ENCODE results near the gene FBXO3. TPM values are rescaled to one million over a fixed set of nuclear protein-coding genes. Genes with fewer than 3 reads are reported as not detected.
A peak's percentile ranks its signal among the peaks of the same experiment; 100 is the strongest.
"Not testable (repeated sequence)": the region's sequence is repeated elsewhere in the genome, so short reads cannot be mapped to it uniquely, and the experiment has no call there.

The FBXO3 gene
- total RNA-seq, 2 experiments from 2014 or later = 15.1 to 16.8 TPM

DNA sequence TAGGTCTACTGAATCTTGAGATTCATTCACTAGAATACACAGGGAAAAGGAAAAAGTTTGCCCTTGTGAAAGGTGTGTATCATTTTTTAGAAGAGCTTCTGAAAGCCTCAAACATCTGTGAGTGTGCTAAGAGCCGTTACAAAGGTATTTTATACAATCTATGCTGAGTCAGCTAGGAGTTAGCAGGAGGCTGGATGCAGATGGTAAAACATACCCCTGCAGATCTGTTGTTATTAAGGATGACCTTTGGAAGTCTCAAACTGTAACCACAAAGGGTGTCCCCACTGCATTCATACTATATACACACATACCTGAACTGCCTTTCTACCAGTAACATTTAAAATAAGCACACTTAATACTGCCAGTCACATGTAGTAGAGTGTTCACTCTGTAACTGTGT, 65.3 kb downstream of the FBXO3 start:
- H3K36me3 Mint-ChIP-seq (ENCODE audit: low read depth) = peaks cover 3% of the 10 kb centered on the region
- ATAC-seq (no peak), DNase-seq (no peak)
- ChIA-PET POLR2A (interaction anchor here (0.6 kb wide), 1 partner anchor 471 kb away, joined by 3 read pairs; no protein-coding TSS in a partner anchor), CTCF (interaction anchor here (3.2 kb wide), 1 partner anchor 33 kb away, joined by 11 read pairs; no protein-coding TSS in a partner anchor)
- H3K4me3 Mint-ChIP-seq = no peak overlapping the region
- no peak overlapping the region for H3K27ac Mint-ChIP-seq
- H3K27me3 Mint-ChIP-seq (ENCODE audit: low read depth) = no peaks in the 10 kb centered on the region
- H3K9me3 Mint-ChIP-seq (ENCODE audit: insufficient read depth) = no peaks in the 10 kb centered on the region
- peaks cover 10% of the 10 kb centered on the region for H3K4me1 Mint-ChIP-seq (ENCODE audit: low read depth)

DNA sequence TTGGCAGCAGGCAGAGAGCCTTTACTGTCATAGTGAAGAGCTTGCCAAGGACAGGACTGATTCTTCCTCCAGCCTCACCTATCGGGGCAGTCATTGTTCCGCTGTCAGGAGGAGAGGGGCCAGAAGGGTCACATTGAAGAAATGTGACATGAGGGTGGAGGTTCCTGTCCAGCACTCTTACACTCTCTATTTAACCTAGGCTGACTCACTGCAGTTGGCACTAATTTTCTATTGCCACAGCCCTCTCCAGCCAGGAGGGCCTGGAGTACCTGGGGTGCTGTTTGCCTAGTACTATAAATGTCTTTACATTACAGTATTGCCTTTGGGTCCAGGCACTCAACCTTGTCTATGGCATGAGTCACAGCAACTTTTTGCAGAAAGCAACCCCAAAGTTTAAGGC, 66.5 kb downstream of the FBXO3 start:
- H3K27ac Mint-ChIP-seq; H3K36me3 Mint-ChIP-seq (ENCODE audit: low read depth); POLR2A ChIA-PET; H3K4me3 Mint-ChIP-seq; H3K27me3 Mint-ChIP-seq (ENCODE audit: low read depth); ATAC-seq; DNase-seq; H3K9me3 Mint-ChIP-seq (ENCODE audit: insufficient read depth): not testable (repeated sequence)
- CTCF ChIA-PET = interaction anchor here (3.2 kb wide), 1 partner anchor 35 kb away, joined by 11 read pairs; no protein-coding TSS in a partner anchor
- H3K4me1 Mint-ChIP-seq (ENCODE audit: low read depth) = peaks cover 10% of the 10 kb centered on the region

DNA sequence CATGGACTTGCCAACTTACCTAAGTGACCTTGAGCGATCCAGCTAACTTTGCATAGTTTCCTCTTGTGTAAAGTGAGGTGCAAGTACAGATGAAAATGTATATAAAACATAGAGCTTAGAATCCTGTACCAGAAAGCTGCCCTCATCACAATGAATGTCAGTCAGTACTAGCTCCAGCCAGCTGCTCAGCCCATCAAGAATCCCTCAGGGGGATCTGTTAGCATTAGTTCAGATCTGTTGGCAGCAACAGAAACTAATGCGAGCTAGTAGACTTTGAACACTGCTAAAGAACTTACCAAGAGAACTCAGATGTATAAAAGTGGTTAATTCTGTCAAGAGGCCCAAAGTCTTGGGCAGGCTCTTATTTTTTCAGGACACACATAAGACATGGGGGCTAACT, 67.4 kb downstream of the FBXO3 start:
- no peak overlapping the region for H3K4me3 Mint-ChIP-seq
- H3K27me3 Mint-ChIP-seq (ENCODE audit: low read depth) = peaks cover 2% of the 10 kb centered on the region
- H3K9me3 Mint-ChIP-seq (ENCODE audit: insufficient read depth) = no peaks in the 10 kb centered on the region
- ATAC-seq (no peak), DNase-seq (no peak)
- CTCF ChIA-PET = interaction anchor here (1.9 to 3.2 kb wide), 2 partner anchors 9 to 35 kb away, joined by 11 to 12 read pairs; no protein-coding TSS in a partner anchor
- POLR2A ChIA-PET = no interaction called here
- peaks cover 3% of the 10 kb centered on the region for H3K36me3 Mint-ChIP-seq (ENCODE audit: low read depth)
- no peak overlapping the region for H3K27ac Mint-ChIP-seq
- peaks cover 10% of the 10 kb centered on the region for H3K4me1 Mint-ChIP-seq (ENCODE audit: low read depth)

DNA sequence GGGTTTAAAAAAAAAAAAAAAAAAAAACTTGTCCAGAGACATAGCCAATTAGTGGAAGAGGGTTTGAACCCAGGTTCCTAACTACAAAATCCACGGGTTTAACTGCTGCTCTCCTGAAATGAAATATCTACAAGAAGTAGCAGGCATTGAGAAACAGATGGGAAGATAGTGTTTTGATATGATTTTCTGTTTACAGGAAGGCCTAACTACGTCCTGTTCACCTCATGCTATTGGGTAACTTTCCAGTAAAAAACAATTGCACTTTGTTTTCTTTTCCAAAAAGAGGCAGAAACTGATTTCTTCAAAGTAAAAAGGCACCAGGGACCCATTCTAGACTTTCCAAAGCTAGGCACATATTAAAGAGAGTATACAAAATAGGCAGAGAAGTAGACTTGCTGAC, 67.8 kb downstream of the FBXO3 start:
- DNase-seq (no peak), ATAC-seq (no peak)
- CTCF ChIA-PET = interaction anchor here (1.9 to 3.2 kb wide), 2 partner anchors 10 to 36 kb away, joined by 11 to 12 read pairs; no protein-coding TSS in a partner anchor
- Mint-ChIP-seq H3K36me3 (ENCODE audit: low read depth) (peaks cover 3% of the 10 kb centered on the region), H3K4me1 (ENCODE audit: low read depth) (peaks cover 12% of the 10 kb centered on the region), H3K27ac (no peak overlapping the region), H3K9me3 (ENCODE audit: insufficient read depth) (no peaks in the 10 kb centered on the region), H3K4me3 (no peak overlapping the region), H3K27me3 (ENCODE audit: low read depth) (peaks cover 2% of the 10 kb centered on the region)
- POLR2A ChIA-PET = no interaction called here

DNA sequence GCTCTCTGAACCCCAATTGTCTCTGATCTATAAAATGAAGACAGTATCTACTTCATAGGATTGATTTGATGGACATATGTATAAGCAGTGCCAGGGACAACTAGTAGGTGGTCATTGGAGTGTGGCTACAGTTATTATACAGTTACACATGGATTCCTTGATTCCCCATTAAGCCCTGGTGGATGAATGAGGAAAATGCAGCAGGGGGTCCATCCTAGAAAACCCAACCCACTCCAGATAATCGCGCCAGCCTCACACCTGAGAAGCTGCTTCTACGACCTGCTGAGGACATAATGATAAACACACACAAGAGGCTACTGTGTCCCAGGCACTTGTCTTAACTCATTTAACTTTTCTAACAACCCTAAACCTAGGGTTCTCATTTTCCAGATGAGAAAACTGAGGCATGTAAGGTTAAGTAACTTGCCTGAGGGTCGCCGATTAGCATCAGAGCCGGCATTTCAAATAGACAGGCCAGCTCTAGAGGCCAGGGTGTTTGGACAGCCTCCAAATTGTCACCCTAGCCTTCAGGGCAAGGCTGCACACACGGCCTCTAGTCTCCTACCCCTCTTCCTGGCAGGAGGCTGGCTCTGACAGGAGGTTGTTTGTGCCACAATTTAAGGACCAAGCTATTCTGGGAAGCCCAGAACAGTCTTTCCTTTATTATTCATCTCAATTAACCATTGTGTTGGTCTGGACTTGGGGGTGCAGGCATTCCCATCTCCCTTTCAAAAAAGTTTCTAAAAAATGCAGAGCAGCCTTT, 69.9 kb downstream of the FBXO3 start:
- no peak for ATAC-seq
- H3K36me3 Mint-ChIP-seq (ENCODE audit: low read depth) = peaks cover 3% of the 10 kb centered on the region
- POLR2A ChIA-PET = no interaction called here
- no peak overlapping the region for H3K27ac Mint-ChIP-seq
- no peaks in the 10 kb centered on the region for H3K9me3 Mint-ChIP-seq (ENCODE audit: insufficient read depth)
- H3K4me1 Mint-ChIP-seq (ENCODE audit: low read depth) = peaks cover 25% of the 10 kb centered on the region
- H3K4me3 Mint-ChIP-seq = no peak overlapping the region
- H3K27me3 Mint-ChIP-seq (ENCODE audit: low read depth) = peaks cover 2% of the 10 kb centered on the region
- no peak for DNase-seq
- CTCF ChIA-PET = interaction anchor here (0.8 to 2.2 kb wide), 2 partner anchors 12 to 38 kb away, joined by 4 to 8 read pairs; no protein-coding TSS in a partner anchor

DNA sequence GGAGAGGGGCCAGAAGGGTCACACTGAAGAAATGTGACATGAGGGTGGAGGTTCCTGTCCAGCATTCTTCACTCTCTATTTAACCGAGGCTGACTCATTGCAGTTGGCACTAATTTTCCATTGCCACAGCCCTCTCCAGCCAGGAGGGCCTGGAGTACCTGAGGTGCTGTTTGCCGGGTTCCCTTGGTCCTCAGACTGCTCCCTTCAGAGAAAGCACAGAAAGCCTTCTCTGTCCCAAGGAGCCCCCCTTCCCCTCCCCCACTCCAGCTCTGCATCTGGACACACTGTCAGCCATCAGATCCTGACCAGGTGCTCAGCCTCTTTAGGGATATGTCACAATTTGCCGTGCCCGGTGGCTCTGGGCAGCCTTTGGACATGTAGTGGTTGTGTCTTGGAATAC, 70.5 kb downstream of the FBXO3 start:
- peaks cover 25% of the 10 kb centered on the region for H3K4me1 Mint-ChIP-seq (ENCODE audit: low read depth)
- no peak for ATAC-seq

DNA sequence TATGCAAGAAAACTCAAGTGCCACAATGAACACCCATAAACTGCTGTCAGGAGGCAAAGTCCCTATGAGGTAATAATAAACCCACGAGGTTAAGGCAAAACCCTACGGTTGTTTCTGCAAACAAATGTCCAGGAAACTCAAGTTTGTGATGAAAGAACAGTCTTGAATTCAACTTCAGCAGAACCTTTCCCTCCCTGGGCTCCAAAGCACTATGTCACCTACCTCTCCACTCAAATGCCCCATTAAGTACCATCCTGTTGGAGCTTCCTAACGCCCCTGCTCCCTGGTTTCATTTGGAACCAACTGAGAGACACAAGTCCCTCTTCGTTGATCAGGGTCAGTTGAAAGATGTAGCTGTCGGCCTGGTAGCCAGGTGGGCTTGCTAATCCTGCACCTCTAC, 71.1 kb downstream of the FBXO3 start:
- H3K27me3 Mint-ChIP-seq (ENCODE audit: low read depth) = peaks cover 4% of the 10 kb centered on the region
- no peak overlapping the region for H3K27ac Mint-ChIP-seq
- no peak for DNase-seq
- H3K4me3 Mint-ChIP-seq = no peak overlapping the region
- H3K4me1 Mint-ChIP-seq (ENCODE audit: low read depth) = peaks cover 25% of the 10 kb centered on the region
- no peak for ATAC-seq
- ChIA-PET POLR2A (interaction anchor here (0.7 kb wide), 1 partner anchor 67 kb away, joined by 3 read pairs; no protein-coding TSS in a partner anchor), CTCF (interaction anchor here (3.5 kb wide), 1 partner anchor 13 kb away, joined by 19 read pairs; no protein-coding TSS in a partner anchor)
- H3K9me3 Mint-ChIP-seq (ENCODE audit: insufficient read depth) = no peaks in the 10 kb centered on the region
- H3K36me3 Mint-ChIP-seq (ENCODE audit: low read depth) = no peaks in the 10 kb centered on the region

More for the DNA sequence above, 70.5 kb downstream of the FBXO3 start:
- Mint-ChIP-seq H3K9me3 (ENCODE audit: insufficient read depth) (no peaks in the 10 kb centered on the region), H3K36me3 (ENCODE audit: low read depth) (peaks cover 3% of the 10 kb centered on the region), H3K27me3 (ENCODE audit: low read depth) (peaks cover 2% of the 10 kb centered on the region), H3K27ac (no peak overlapping the region), H3K4me3 (no peak overlapping the region)
- ChIA-PET CTCF (interaction anchor here (0.8 kb wide), 1 partner anchor 12 kb away, joined by 4 read pairs; no protein-coding TSS in a partner anchor), POLR2A (interaction anchor here (0.7 kb wide), 1 partner anchor 68 kb away, joined by 3 read pairs; no protein-coding TSS in a partner anchor)
- DNase-seq = no peak

DNA sequence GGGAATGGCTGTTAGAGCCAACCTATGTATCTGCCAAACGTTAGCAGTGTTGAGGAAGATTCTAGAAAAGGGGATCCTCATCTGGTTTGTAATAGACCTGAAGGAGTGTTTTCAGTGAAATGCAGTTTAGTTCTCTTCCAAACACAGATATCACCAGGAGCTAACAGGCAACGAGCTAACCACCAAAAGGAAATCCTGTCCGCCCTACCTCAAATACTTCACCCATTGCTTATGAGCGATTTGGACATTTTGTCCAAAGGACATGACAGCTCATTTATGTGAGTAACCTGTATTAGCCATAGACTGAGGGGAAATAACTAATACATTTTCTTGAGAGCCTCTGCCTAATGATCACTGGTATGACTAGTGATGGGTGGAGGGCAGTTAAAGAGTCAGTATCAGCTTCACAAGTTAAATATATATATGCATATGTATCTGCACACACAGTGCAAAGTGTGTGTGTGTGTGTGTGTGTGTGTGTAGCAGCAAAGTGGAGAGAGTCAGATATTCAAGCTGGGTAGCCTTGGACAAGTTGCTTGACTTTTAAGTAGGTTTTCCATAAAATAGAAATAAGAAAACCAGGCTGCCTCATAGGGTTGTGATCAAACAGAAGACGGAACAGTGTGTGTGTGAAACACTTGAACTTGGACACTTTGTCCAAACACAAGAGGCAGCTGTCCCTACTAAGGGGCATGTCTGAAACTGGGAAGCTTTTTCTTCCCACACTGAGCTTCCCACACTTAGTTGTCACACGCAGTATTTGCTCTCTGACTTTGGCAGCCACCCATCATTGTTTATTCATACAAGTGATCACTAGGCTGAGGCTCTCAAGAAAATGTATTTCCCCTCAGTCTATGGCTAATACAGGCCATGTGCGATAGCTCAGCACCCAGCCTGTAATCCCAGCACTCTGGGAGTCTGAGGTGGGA, 72.8 kb downstream of the FBXO3 start:
- H3K27me3 Mint-ChIP-seq (ENCODE audit: low read depth) = peaks cover 18% of the 10 kb centered on the region
- H3K27ac Mint-ChIP-seq = peak overlapping the region; percentile 73
- peaks cover 24% of the 10 kb centered on the region for H3K4me1 Mint-ChIP-seq (ENCODE audit: low read depth)
- peak overlapping the region; percentile 83 for H3K4me3 Mint-ChIP-seq
- no peaks in the 10 kb centered on the region for H3K9me3 Mint-ChIP-seq (ENCODE audit: insufficient read depth)
- POLR2A ChIA-PET = no interaction called here
- no peaks in the 10 kb centered on the region for H3K36me3 Mint-ChIP-seq (ENCODE audit: low read depth)
- DNase-seq (no peak), ATAC-seq (no peak)
- CTCF ChIA-PET = interaction anchor here (0.6 to 3.5 kb wide), 6 partner anchors 15 to 128 kb away, joined by 3 to 19 read pairs (median 4); no protein-coding TSS in a partner anchor

DNA sequence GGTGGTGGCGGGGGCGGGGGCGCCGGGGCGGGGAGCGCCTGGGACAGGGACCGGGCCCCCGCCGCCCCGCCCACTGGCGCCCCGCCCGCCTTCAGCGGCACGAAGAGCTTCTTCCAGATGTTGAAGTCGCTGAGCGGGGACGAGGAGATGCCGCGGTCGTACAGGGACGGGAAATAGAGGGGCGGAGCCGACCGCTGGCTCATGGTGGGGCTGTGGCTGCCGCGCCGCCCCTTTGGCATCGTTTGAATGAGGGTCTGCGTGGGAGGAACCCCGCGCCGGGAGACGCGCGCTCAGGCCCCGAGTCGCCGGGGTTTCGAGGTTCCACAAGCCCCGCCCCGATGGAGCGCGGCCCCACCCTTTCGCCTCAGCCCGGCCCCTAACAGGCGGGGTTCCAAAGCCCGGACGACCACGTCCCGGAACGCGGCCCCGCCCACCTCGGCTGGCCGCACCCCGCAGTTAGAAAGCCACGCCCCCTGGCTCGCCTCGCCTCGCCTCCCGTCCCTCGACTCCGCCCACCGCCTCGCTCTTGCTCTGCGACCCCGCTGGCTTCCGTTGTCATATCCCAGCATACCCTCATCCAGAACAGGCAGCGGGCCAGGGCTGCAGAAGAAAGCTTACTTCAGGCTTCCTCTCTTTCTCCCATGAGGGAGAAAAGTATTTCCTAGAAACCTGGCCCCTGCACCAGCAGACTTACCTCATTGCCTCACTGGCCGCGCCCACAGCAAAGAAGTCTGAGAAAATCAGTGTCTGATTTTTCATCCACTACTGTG, 73.6 kb downstream of the FBXO3 start, which contains the start of gene C11orf91:
TSS of gene C11orf91 (minus strand) at position 325 of the 770 bp plus-strand sequence. CDS start at position 239, 86 bp downstream.
- H3K27me3 Mint-ChIP-seq (ENCODE audit: low read depth) = peaks cover 25% of the 10 kb centered on the region
- peaks cover 24% of the 10 kb centered on the region for H3K4me1 Mint-ChIP-seq (ENCODE audit: low read depth)
- ATAC-seq = peak; percentile 97
- peak within 1 kb of the TSS; percentile 83 for H3K4me3 Mint-ChIP-seq
- POLR2A ChIA-PET = interaction anchor here (0.6 to 1.5 kb wide), 3 partner anchors 18 to 949 kb away, joined by 3 read pairs; partner anchors contain the start of gene CD59
- no peaks in the 10 kb centered on the region for H3K36me3 Mint-ChIP-seq (ENCODE audit: low read depth)
- DNase-seq = peak; percentile 93
- CTCF ChIA-PET = interaction anchor here (0.9 to 3.5 kb wide), 5 partner anchors 15 to 129 kb away, joined by 3 to 19 read pairs (median 4); partner anchors contain the start of gene CD59
- H3K27ac Mint-ChIP-seq = peak within 1 kb of the TSS; percentile 73
- no peaks in the 10 kb centered on the region for H3K9me3 Mint-ChIP-seq (ENCODE audit: insufficient read depth)

DNA sequence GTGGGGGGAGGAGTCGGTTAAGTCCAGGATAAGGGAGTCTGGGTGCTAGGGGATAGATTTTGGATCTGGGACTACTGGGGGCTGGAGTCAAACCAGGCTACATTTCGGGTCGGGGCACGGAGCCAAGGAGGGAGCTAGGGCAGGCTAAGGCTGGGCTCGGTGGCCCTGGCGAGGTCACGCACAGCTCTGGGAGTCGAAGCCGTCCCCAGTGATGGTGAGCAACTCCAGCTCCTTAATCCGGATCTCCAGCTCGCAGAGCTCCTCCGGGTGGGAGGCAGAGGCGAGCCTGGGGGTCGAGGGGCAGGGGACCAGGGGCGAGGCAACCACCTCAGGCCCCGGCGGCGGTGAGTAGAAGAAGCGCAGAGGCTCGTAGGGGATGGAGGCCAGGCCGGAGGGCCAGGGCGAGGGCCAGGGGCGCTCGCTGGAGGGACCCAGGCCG, 74.2 kb downstream of the FBXO3 start:
- POLR2A ChIA-PET = interaction anchor here (0.6 to 1.5 kb wide), 4 partner anchors 18 to 950 kb away, joined by 3 to 5 read pairs (median 3); partner anchors contain the start of gene CD59
- CTCF ChIA-PET = interaction anchor here (1.7 to 3.5 kb wide), 3 partner anchors 16 to 43 kb away, joined by 4 to 19 read pairs (median 6); partner anchors contain the start of gene CD59
- H3K4me3 Mint-ChIP-seq = peak overlapping the region; percentile 48
- no peak for DNase-seq
- H3K36me3 Mint-ChIP-seq (ENCODE audit: low read depth) = no peaks in the 10 kb centered on the region
- peaks cover 25% of the 10 kb centered on the region for H3K27me3 Mint-ChIP-seq (ENCODE audit: low read depth)
- peaks cover 24% of the 10 kb centered on the region for H3K4me1 Mint-ChIP-seq (ENCODE audit: low read depth)
- H3K9me3 Mint-ChIP-seq (ENCODE audit: insufficient read depth) = no peaks in the 10 kb centered on the region
- no peak for ATAC-seq
- H3K27ac Mint-ChIP-seq = peak overlapping the region; percentile 14
